ENCODE data around the gene KDF1. TPM values are rescaled to one million over a fixed set of nuclear protein-coding genes. Genes with fewer than 3 reads are reported as not detected.
"Not testable (repeated sequence)": the region's sequence is repeated elsewhere in the genome, so short reads cannot be mapped to it uniquely, and the experiment has no call there.

The KDF1 gene
- total RNA-seq, 1 donor from 2014 or later: not detected

DNA sequence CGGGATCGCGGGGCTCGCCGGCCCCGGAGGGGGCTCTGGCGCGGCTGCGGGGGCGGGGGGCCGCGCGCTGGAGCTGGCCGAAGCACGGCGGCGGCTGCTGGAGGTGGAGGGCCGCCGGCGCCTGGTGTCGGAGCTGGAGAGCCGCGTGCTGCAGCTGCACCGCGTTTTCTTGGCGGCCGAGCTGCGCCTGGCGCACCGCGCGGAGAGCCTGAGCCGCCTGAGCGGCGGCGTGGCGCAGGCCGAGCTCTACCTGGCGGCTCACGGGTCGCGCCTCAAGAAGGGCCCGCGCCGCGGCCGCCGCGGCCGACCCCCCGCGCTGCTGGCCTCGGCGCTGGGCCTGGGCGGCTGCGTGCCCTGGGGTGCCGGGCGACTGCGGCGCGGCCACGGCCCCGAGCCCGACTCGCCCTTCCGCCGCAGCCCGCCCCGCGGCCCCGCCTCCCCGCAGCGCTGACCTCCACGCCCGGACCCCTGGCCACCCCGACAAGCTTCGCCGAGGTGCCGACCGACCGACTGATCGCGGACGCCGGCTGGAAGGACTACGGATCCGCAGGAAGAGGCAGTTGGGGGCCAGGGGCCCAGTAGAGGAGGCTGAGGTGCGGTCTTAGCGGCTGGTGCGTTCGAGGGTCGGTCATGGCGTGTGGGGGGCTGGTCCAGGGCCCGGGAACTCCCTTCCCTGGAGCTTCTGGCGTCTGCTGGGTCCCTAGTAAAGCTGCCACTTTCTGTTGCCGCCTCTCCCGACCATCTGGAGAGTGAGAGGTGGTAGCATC lies 33.9 kb upstream of the KDF1 start:
- DNase-seq (ENCODE audit: low read depth in 2 of 2): no peak

DNA sequence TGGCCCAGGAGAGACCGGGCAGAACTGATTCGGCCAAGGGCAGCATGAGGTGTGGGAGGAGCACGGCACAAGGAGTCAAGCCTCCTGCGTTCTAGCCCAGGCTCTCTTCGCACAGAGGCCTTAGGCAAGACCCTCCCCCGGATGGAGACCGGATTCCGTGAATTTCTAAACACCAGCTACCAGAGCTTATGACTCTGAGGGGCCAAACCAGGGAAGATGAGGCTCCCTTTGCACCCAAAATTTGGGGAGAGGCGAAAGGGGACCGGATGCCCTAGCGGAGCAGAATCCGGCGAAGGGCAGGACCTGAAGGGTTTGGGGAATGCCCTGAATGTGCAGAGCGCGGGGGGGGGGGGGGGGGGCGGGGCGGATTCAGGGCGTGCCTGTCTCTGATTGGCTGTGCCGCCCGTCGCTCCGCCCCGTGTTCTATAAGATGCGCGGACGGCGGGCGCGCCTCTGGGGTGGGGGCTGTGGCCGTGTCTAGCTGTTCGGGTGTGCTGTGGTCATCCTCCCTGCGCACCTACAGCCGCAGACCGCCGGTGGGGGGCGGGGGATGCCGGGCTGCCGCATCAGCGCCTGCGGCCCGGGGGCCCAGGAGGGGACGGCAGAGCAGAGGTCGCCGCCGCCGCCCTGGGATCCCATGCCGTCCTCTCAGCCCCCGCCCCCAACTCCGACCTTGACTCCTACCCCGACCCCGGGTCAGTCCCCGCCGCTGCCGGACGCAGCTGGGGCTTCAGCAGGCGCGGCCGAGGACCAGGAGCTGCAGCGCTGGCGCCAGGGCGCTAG lies 33.2 kb upstream of the KDF1 start, which contains the start of gene TRNP1:
Gene TRNP1 (plus strand): TSS at position 456 of the 783 bp plus-strand sequence. CDS start 95 bp downstream, at position 551.
- peak in 1 of 2 donors; percentile 78 for DNase-seq (ENCODE audit: low read depth in 2 of 2)

DNA sequence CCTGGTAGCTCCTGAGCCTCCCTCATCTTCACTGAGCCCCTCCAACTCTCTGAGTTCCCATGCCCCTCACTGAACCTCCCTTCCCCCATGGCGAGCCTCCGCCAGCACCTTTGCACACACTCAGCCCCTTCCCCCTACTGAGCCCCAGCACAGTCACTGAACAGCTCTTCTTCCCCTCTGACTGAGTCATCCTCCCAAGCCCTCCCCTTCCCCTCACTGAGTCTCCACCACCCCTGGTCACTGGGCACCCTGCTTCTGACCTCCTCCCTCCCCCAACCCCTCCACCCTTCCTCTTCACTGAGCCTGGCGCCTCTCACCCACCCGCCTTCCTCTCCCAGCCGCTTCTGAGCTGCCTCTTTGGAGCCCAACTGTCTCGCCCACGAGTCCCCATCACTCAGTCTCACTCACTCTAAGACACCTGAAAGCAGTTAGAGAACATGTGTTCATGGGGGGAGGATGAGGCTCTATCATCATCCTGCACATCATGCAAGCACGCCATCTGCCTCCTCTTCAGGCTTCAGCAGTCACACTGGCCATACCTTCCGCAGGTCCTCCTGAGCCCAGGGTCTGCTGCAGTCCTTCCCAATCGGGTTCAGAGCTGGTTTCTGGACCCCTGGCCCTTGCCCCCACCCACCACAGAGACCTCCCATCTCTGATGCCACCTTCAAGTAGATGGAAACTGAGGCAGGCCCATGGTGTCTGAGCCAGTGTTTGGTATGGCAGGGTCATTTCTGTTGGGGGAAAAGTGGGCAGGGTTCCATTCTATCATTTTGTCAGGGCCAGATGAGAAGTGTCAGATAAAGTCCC lies 31.2 kb upstream of the KDF1 start:
- peak in 1 of 2 donors; percentile 63 for DNase-seq (ENCODE audit: low read depth in 2 of 2)

DNA sequence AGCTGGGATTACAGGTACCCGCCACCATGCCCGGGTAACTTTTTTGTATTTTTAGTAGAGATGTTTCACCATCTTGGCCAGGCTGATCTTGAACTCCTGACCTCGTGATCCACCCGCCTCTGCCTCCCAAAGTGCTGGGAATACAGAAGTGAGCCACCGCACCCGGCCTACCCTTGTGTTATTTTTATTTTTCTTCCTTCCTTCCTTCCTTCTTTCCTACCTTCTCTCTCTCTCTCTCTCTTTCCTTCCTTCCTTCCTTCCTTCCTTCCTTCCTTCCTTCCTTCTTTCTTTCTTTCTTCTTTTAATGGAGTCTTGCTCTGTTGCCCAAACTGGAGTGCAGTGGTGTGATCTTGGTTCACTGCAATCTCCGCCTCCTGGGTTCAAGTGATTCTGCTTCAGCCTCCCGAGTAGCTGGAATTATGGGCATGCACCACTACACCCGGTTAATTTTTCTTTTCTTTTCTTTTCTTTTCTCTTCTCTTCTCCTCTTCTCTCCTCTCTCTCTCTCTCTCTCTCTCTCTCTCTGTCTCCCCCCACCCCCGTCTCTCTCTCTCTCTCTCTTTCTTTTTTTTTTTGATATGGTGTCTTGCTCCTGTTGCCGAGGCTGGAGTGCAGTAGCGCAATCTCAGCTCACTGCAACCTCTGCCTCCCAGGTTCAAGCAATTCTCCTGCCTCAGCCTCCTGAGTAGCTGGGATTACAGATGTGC lies 29.3 kb upstream of the KDF1 start:
- not testable (repeated sequence) for DNase-seq (ENCODE audit: low read depth in 2 of 2)

DNA sequence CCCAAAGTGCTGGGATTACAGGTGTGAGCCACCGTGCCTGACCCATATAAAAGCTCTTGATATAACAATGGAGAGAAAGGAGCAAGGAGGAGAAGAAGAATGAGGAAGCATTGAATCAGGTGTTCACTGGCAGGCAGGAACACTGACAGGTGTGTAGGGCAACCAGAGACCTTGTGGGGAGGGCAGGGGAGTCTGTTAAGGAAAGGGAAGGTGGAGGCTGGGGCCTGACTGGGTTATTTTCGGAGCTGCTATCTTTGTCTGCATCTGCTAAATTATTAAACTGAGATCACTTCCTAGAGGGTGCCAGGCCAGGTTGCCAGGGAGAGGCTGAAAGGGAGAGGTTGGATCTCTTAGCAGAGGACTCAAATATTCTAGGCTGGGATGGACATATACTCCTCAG lies 26.4 kb upstream of the KDF1 start:
- DNase-seq (ENCODE audit: low read depth in 2 of 2): no peak

DNA sequence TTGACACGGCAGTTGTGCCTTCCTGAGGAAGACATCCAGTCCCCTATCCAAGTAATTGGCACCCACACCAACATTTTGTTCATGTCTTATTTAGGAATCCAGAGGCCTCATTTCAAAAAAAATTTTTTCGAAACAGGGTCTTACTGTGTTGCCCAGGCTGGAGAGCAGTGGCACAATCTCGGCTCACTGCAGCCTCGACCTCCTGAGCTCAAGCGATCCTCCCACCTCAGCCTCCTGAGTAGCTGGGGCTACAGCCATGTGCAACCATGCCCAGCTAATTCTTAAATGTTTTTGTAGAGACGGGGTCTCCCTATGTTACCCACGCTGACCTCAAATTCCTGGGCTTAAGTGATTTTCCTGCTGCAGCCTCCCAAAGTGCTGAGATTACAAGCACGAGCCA lies 24.0 kb upstream of the KDF1 start:
- DNase-seq (ENCODE audit: low read depth in 2 of 2): no peak

DNA sequence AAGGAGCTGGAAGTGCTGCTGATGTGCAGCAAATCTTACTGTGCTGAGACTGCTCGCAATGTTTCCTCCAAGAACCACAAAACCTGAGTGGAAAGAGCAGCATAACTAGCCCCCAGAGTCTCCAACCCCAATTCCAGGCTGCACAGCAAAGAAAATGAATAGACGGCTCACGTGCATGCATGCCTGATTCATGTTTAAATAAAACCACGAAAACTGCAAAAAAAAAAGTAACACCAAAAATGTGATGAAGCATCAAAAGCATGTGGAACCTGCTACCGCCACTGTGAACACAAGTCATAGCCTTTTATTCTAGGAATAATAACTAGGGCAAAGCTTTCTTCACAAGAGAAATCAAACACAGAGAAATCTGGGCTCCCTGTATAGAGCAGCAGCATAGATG lies 23.6 kb upstream of the KDF1 start:
- no peak for DNase-seq (ENCODE audit: low read depth in 2 of 2)

DNA sequence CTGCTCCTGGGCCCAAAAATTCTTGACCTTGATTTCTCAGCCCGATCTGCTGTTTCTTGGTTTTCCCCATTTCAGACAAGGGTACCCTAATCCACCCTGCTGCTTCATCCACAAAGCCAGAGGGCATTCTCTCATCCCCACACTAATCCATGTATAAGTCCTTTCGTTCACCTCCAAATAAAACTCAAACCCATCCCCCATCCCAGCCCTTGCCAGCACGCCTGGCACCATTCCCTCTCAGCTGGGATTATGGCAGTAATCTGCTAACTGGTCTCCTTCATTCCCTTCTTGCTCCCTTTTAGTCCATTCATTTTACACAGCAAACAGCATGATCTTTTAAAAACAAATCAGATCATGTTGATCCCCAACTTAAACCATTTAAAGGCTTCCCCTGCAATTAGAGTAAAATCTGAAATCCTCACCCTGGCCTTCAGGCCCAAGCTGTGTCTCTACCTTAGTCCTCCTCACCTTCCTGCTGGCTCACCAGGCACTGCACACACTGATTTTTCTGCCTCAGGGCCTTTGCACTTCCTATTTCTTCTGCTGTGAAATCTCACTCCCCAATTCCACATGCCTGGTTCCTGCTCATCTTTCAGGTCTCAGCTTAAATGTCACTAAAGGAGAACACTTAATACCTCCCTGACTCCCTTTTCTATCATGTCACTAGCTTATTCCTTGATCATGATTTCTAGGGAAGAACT lies 21.0 kb upstream of the KDF1 start:
- DNase-seq (ENCODE audit: low read depth in 2 of 2): no peak

DNA sequence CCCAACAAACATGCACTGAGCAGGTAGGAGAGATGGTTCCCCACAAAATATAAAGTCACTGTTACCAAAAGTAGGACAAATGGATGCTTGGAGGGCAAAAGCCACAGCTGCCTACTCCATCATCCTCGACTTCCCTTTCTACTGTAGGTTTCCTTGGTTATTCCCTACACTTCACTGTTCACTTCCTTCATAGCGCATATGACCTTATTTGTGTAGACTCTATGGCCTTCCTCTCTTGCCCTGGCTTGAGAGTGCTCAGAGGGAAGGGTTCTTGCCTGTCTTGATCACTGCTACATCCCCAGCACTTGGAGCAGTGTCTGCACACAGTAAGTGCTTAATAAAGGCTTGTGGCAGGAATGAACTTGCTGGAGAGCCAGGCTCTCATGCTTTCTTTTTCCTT lies 18.6 kb upstream of the KDF1 start:
- DNase-seq (ENCODE audit: low read depth in 2 of 2): no peak

DNA sequence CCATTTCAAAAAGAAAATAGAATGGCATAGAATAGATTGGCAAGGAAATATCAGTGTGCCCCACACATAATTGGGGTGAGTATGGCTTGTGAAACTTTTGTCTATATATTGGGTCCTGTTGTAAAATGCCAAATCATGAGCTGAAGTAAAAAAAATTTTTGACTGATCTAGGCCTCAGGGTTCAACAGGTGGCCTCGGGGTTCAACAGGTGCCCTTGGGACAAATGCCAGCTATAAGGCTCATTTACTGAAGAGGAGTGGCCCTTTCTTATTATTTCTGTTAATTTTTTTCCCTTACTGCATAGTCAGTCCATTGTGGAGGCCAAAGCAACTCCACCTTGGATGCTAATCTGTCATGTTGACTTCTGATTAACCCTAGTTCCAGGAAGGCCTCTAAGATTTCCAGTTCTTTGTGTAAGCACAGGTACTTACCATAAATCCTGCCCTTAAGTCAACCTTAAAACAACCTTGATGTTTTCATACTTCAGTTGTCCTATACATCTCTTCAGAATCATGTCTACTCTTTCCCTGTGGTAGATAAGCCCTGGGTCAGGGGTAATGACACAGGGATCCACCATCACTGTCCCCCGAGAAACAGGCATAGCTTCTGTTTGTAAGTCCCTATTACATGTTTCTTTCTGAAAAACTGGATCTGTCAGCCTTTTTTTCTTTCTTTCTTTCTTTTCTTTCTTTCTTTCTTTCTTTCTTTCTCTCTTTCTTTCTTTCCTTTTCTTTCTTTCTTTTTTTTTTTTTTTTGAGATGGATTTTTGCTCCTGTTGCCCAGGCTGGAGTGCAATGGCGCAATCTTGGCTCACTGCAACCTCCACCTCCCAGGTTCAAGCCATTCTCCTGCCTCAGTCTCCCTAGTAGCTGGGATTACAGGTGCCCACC lies 16.6 kb upstream of the KDF1 start:
- no peak for DNase-seq (ENCODE audit: low read depth in 2 of 2)

DNA sequence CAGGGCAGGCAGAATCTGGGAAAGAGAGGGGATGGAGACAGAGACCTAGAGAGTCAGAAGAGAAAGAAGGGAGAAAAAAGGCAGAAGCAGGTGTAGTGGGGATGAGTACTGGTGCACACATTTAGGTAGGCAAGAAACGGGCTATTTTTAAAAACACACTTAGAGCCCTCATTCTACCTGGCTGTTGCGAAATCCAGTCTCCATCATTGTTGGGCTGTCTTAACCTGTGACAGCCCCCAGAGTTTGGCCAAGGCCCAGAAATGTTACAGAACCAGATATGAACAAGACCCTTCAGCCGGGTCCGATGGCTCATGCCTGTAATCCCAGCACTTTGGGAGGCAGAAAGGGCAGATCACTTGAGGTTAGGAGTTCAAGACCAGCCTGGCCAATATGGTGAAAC lies 12.6 kb upstream of the KDF1 start:
- DNase-seq (ENCODE audit: low read depth in 2 of 2): no peak

DNA sequence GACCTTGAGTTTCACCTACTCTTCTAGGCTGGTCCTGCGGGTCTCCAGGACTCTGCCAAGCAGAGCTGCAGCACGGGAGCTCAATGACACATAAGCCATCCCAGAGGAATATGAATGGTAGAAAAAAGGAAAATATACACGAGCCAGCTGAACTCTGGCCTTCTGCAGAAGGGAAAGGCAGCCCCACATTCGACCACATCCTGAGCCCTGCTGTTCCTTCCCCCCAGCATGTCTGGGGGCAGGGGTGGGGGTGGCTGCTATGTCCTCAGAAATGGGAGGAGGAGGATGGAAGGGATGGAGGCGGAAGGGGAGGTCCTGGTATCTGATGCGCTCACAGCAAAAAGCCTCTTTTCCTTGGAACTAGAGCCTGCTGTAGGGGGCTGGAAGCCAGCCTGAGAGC lies 12.1 kb upstream of the KDF1 start:
- no peak for DNase-seq (ENCODE audit: low read depth in 2 of 2)

DNA sequence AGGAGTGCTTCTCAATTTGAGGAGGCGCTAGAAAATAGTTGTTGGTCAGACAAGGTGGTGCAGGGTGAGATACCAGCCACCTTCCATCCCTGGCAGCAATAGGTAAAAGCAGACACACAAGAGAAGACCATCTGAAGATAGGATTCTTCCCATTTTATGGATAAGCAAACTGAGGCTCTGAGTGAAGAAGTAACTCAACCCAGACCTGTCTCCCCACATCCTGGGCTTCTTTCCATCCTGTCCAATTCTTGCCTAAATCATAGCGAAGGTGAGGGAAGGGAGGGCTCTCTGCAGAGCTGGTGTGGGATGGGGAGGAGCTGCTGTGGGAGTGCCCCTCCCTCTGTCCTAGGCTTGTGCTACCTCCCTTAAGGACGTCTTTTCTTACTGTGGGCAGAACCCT lies 11.3 kb upstream of the KDF1 start:
- no peak for DNase-seq (ENCODE audit: low read depth in 2 of 2)

DNA sequence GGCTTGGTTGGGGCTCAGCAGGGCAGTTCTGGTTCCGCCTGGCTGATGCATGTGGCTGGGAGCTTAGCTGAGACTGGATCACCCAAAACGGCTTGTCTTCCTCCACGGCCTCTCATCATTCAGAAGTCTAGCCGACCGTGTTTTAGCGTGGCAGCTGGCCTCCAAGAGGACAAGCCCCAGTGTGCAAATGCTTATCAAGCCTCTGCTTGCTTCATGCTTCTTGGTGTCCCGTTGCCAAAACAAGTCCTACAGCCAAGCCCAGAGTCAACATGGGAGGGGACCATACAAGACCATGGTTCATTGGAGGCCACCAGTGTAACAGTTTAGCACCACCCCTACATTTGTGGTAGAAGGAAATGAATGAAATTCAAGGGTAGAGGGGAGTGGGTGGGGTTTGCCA lies 10.5 kb upstream of the KDF1 start:
- no peak for DNase-seq (ENCODE audit: low read depth in 2 of 2)

DNA sequence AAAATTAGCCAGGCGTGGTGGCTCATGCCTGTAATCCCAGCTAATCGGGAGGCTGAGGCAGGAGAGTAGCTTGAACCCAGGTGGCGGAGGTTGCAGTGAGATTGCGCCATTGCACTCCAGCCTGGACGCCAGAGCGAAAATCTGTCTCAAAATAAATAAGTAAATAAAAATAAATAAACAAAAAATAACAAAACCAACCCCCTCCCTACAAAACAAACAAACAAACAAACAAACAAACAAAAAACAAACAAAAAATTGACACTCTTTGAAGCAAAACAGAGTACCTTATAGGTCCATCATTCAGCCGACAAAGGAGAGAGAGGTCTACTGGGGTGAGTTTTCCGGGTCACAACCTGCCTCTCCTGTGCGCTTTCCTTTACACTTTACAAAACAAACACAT lies 5.4 kb upstream of the KDF1 start:
- DNase-seq (ENCODE audit: low read depth in 2 of 2): no peak

DNA sequence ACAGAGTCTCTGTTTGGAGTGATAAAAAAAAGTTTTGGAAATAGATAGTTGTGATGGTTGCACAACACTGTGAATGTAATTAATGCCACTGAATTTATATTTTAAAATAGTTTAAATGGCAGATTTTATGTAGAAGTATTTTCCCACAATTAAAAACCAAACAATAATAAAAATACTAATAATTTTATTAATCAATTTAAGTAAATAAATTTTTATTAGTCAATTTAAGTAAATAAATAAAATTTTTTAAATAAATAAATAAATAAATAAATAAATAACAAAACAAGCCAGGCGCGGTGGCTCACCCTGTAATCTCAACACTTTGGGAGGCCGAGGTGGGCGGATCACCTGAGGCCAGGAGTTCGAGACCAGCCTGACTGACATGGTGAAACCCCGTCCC lies 4.9 kb upstream of the KDF1 start:
- DNase-seq (ENCODE audit: low read depth in 2 of 2): no peak

DNA sequence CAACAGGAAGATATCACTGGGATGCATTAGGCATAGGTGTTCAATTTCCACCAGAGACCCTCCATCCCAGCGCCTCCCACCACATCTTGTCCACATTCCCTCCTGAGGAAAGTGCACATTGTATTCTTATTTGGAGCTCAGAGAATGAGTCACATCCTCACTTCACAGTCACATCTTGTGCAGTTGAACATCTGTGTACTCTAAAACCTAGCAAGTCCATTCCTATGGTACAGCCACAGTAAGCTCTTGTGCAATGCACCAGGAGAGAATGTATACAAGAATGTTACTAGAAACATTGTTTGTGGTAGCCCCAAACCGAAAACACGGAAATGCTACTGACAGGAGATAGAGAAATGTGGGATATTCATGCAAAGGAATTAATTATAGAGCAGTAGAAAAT lies 1.6 kb upstream of the KDF1 start:
- peak in 1 of 2 donors; percentile 70 for DNase-seq (ENCODE audit: low read depth in 2 of 2)

DNA sequence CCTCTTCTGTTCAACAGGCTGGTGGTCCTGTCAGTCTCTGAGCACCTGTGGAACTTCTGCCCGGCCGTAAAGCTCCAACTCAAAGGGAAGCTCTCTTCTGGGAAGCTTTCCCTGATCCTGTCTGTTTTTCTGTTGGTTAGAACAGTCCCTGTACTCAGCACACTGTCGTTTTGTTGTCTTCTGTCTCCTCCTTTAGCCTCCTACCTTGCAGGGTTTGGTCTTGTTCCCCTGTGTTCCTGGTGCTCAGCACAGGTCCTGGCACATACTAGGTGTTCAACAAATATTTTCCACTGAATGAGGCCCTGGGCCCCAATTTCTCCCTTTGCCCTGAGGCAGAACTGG lies 328 bp upstream of the KDF1 start:
- no peak for DNase-seq (ENCODE audit: low read depth in 2 of 2)

DNA sequence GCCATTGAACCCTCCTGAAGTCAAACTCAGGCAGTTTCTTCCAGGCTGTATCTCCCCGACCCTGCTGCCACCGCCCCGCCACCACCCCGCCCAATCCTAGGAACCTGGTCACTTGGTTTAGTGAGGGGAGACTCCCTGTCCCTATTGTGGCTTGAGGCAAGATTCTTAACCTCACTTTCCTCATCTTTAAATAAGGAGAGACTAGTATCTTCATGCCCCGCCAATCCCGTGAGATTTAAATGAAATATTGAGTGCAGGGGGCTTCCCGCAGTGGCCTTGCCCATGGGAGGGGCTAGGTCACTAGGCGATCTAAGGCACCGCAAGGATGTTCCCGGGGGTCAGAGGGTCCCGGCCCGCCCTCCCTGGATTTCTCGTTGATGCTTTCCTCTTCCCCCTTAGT lies 998 bp downstream of the KDF1 start:
- DNase-seq (ENCODE audit: low read depth in 2 of 2): no peak

DNA sequence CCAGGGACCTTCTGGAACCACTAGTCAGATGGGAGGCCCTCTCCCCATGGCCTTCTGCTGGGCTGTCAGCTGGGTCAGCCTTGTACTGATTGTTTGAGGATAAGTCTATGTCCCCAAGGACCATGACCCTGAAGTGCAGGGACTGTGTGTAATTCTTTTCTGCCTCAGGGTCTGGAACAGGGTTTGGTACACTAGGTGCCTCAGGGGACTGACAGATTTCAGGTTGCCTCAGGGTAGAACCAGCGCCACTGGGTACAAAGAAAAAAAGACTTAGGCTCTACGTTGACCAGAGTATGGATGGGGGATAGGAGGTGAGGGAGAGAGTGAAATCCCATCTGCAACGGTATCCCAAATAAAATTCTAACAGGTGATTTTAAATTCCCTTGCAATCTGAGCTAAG lies 3.0 kb downstream of the KDF1 start:
- DNase-seq (ENCODE audit: low read depth in 2 of 2): no peak
